Endothelial cell of umbilical vein (primary cell): ENCODE results near the gene TIFAB. TPM values are rescaled to one million over a fixed set of nuclear protein-coding genes. Genes with fewer than 3 reads are reported as not detected.

Experiments
- BruUV-seq: library from RNA; stranded (reverse); fragments of 400-500 nt; replicated peaks from 2 replicates; lab custom pipeline; 2021; lab: Mats Ljungman, UMichigan
- CTCF ChIA-PET: fragments of 300-600, 350-600 bp; sonication (Branson Sonifier 250); formaldehyde crosslinking; loops from one replicate; lab custom pipeline; 2021; ENCODE audit warnings: antibody characterized with exemption, inconsistent platforms; lab: Charles Lee
- POLR2A ChIA-PET: fragments of 300-600, 350-600 bp; sonication (Branson Sonifier 250); formaldehyde crosslinking; loops from one replicate; lab custom pipeline; 2021; ENCODE audit warnings: antibody characterized with exemption, inconsistent platforms; lab: Charles Lee
- DNase-seq: peaks from one replicate; pipeline ENCODE4 v3.0.0-alpha.2; 2011; ENCODE audit warnings: low read depth, low spot score
- FAIRE-seq: peaks from 2 replicates; lab custom pipeline; 2011; peaks lifted over from hg19 to GRCh38; lab: Jason Lieb, UNC
- H2AFZ ChIP-seq: 2 replicates; pipeline ENCODE4 v1.6.0; 2012; ENCODE audit warnings: low read depth, low read length, control low read depth, inconsistent platforms
- H3K27ac ChIP-seq: 2 replicates; pipeline ENCODE4 v1.5.1; 2011; ENCODE audit warnings: low read depth, mild to moderate bottlenecking, control low read depth, low read length, moderate library complexity; ENCODE audit not compliant: insufficient read depth
- H3K27me3 ChIP-seq, 2 experiments: 2 replicates each; pipeline versions ENCODE4 v1.6.0 to v1.6.1; 2011; ENCODE audit warnings: low read length in 2 of 2, mixed read lengths in 1 of 2; ENCODE audit not compliant: control insufficient read depth in 2 of 2, insufficient read depth in 2 of 2
- H3K36me3 ChIP-seq, 2 experiments: 2 replicates in 1 of 2; 3 replicates in 1 of 2; pipeline ENCODE4 v1.5.1; 2011; ENCODE audit warnings: low read length in 2 of 2, mild to moderate bottlenecking in 1 of 2, moderate library complexity in 1 of 2; ENCODE audit not compliant: control insufficient read depth in 2 of 2, insufficient read depth in 2 of 2; ENCODE audit errors: extremely low read depth in 1 of 2
- H3K4me1 ChIP-seq: 3 replicates; pipeline ENCODE4 v1.5.1; 2011; ENCODE audit warnings: mild to moderate bottlenecking, low read length; ENCODE audit not compliant: control insufficient read depth, insufficient read depth; ENCODE audit errors: extremely low read depth
- H3K4me2 ChIP-seq: 2 replicates; pipeline ENCODE4 v1.6.1; 2011; ENCODE audit warnings: low read length, control low read depth, mixed read lengths; ENCODE audit not compliant: insufficient read depth
- H3K4me3 ChIP-seq, 3 experiments: fragments of 200-600 bp in 1 of 3; sonication (generic), shearing (Covaris generic) in 1 of 3; replicated peaks in 1 of 3; 2 replicates each; pipeline ENCODE4 v1.5.1; 2011 to 2016; ENCODE audit warnings: control low read depth in 3 of 3, low read length in 3 of 3, mild to moderate bottlenecking in 2 of 3, inconsistent platforms in 1 of 3, low read depth in 1 of 3, moderate library complexity in 1 of 3; ENCODE audit not compliant: insufficient read depth in 1 of 3
- H3K79me2 ChIP-seq: 2 replicates; pipeline ENCODE4 v1.6.0; 2012; ENCODE audit warnings: low read length, inconsistent platforms; ENCODE audit not compliant: control insufficient read depth, insufficient read depth
- H3K9ac ChIP-seq: replicated peaks from 2 replicates; pipeline ENCODE3; 2011; ENCODE audit warnings: low read length, control low read depth; ENCODE audit not compliant: insufficient read depth; ENCODE audit errors: extremely low read depth
- H3K9me1 ChIP-seq: replicated peaks from 3 replicates; pipeline ENCODE4 v1.6.0; 2011; ENCODE audit warnings: mild to moderate bottlenecking, low read length; ENCODE audit not compliant: control insufficient read depth, insufficient read depth; ENCODE audit errors: extremely low read depth
- H3K9me3 ChIP-seq: replicated peaks from 2 replicates; pipeline ENCODE4 v1.5.1; 2012; ENCODE audit warnings: low read length, inconsistent platforms; ENCODE audit not compliant: control insufficient read depth, insufficient read depth
- H4K20me1 ChIP-seq: replicated peaks from 2 replicates; pipeline ENCODE3; 2011; ENCODE audit warnings: mild to moderate bottlenecking, low read length; ENCODE audit not compliant: control insufficient read depth, insufficient read depth; ENCODE audit errors: extremely low read depth
- CTCF ChIP-seq, 2 donors: IDR thresholded peaks; 1 replicate in 1 of 2; 2 replicates in 1 of 2; pipeline ENCODE4 v1.5.1; 2011; ENCODE audit warnings: low read length in 2 of 2, mild to moderate bottlenecking in 2 of 2, moderate library complexity in 2 of 2, control low read depth in 1 of 2, inconsistent platforms in 1 of 2, low read depth in 1 of 2; ENCODE audit not compliant: insufficient read depth in 1 of 2; ENCODE audit errors: extremely low read depth in 1 of 2
- EZH2 ChIP-seq: IDR thresholded peaks from 2 replicates; pipeline ENCODE4 v1.6.1; 2012; ENCODE audit warnings: borderline replicate concordance, low read depth, mild to moderate bottlenecking, moderate library complexity, low read length, inconsistent platforms; ENCODE audit not compliant: severe bottlenecking
- FOS ChIP-seq: IDR thresholded peaks from 2 replicates; pipeline ENCODE4 v1.6.1; 2011; ENCODE audit warnings: mild to moderate bottlenecking, low read length, moderate library complexity, borderline replicate concordance; ENCODE audit not compliant: insufficient read depth
- GATA2 ChIP-seq: IDR thresholded peaks from 2 replicates; pipeline ENCODE4 v1.7.0; 2011; ENCODE audit warnings: low read depth, mild to moderate bottlenecking, moderate library complexity, mixed read lengths, low read length; ENCODE audit not compliant: insufficient read length, insufficient read depth
- JUN ChIP-seq: IDR thresholded peaks from 2 replicates; pipeline ENCODE4 v1.6.1; 2011; ENCODE audit warnings: borderline replicate concordance, low read depth; ENCODE audit not compliant: insufficient read length, insufficient read depth
- MYC ChIP-seq: IDR thresholded peaks from one replicate; pipeline ENCODE4 v1.6.1; 2011; ENCODE audit warnings: mild to moderate bottlenecking, low read depth, low read length
- POLR2A ChIP-seq: IDR thresholded peaks from 2 replicates; pipeline ENCODE4 v1.6.1; 2012; ENCODE audit warnings: low read depth, mild to moderate bottlenecking, control low read depth, low read length
- POLR2AphosphoS5 ChIP-seq: IDR thresholded peaks from 2 replicates; pipeline ENCODE4 v1.6.1; 2012; ENCODE audit warnings: low read depth, mild to moderate bottlenecking, control low read depth, low read length, moderate library complexity; ENCODE audit not compliant: insufficient read depth
- dilution Hi-C: fragments of 300-500 bp; cut with MboI; formaldehyde crosslinking; loops from one replicate; pipeline ENCODE4 v1.15.0; 2019; ENCODE audit warnings: low sequenced_read_pairs; ENCODE audit not compliant: extremely low pct_ligation_motif_present
- intact Hi-C: fragments of 100-400 bp; cut with micrococcal nuclease; formaldehyde crosslinking; loops from one replicate; pipeline ENCODE4 v1.10.0; 2022
- polyA plus RNA-seq, 4 experiments: library from polyadenylated mRNA; depleted of rRNA in 3 of 4; stranded (reverse) in 3 of 4; unstranded in 1 of 4; fragments of >200 nt; gene quantifications; 2 replicates each; pipeline versions ENCODE4 v1.2.1 to v1.2.3, GENCODE V29; 2011 to 2012; ENCODE audit warnings: missing spikeins in 1 of 4
- total RNA-seq: library from RNA; stranded (reverse); gene quantifications from 2 replicates; pipeline ENCODE4 v1.2.3, GENCODE V29; 2021
- TF ChIP-seq, protein P1 (sequence below): IDR thresholded peaks from 2 replicates; pipeline ENCODE4 v1.6.1; 2011; ENCODE audit not compliant: insufficient read depth, insufficient read length

The TIFAB gene
- total and polyA plus RNA-seq, 2 donors (not counting 3 experiments of a cell fraction or from before 2014, with no cell fraction given), result not detected

DNA sequence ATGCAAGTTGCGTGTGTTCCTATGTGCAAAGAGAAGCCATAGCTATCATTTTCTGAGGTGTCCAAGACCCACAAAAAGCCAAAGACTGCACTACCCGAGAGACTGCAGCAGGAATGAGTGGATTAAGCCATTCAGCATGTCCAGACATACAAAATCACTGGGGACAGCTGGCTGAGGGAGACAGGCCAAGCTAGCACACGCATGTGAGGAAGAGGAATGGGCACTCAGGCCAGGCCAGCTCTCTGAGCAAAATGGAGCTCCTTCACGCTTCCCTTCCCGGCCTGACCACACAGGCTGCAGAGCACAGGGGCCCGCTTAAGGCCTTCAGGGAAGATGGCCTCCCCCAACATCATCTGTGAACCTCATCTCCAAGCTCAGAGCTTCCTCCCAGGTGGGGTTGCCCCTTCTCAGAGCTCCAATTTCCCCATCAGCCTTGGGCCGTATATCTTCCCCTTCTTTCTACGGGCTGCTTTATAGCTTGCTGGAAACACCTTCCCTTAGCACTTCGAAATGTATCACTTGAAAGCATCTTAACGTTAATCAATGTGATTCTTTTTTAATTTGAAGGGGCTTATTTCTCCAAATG lies 13.4 kb downstream of the TIFAB start:
- no peak overlapping the region for H2AFZ ChIP-seq

More for the DNA sequence above, 13.4 kb downstream of the TIFAB start:
- H3K4me1 ChIP-seq, result no peaks in the 10 kb centered on the region
- no peaks in the 10 kb centered on the region for H4K20me1 ChIP-seq
- no peak overlapping the region for H3K4me2 ChIP-seq
- H3K9me1 ChIP-seq, result no peaks in the 10 kb centered on the region
- dilution Hi-C loops (no loop called here), intact Hi-C loops (no loop called here)
- no peaks in the 10 kb centered on the region for H3K36me3 ChIP-seq
- H3K4me3 ChIP-seq, result no peak overlapping the region
- CTCF ChIA-PET, result interaction anchor here (0.8 to 6.6 kb wide), 6 partner anchors 13 to 122 kb away, joined by 3 to 44 read pairs (median 4); no protein-coding TSS in a partner anchor
- TF ChIP-seq CTCF (IDR thresholded peaks at IDR 0.05; ENCODE audit: extremely low read depth in 1 of 2, insufficient read depth in 1 of 2, low read depth in 1 of 2, low read length in 2 of 2) (no peak), POLR2AphosphoS5 (no peak), EZH2 (no peak), POLR2A (no peak), GATA2 (no peak), JUN (no peak), MYC (no peak), FOS (no peak)
- TF ChIP-seq, protein P1, sequence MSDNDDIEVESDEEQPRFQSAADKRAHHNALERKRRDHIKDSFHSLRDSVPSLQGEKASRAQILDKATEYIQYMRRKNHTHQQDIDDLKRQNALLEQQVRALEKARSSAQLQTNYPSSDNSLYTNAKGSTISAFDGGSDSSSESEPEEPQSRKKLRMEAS, result no peak
- no peak for DNase-seq
- no peaks in the 10 kb centered on the region for H3K9me3 ChIP-seq
- H3K27me3 ChIP-seq, result peaks cover 4 to 22% of the 10 kb centered on the region in 2 experiments
- POLR2A ChIA-PET, result no interaction called here
- no peak overlapping the region for H3K27ac ChIP-seq
- no peaks in the 10 kb centered on the region for H3K79me2 ChIP-seq
- H3K9ac ChIP-seq, result no peak overlapping the region
- FAIRE-seq, result no peak
- no TSS peak for BruUV-seq
